ENCODE measurements around the gene TIRAP. TPM values are rescaled to one million over a fixed set of nuclear protein-coding genes. Genes with fewer than 3 reads are reported as not detected.
A peak's percentile ranks its signal among the peaks of the same experiment; 100 is the strongest.

Gene TIRAP
- total and polyA plus RNA-seq, 9 of the 15 experiments (the other 6 are each of a cell fraction or from before 2014, with no cell fraction given), result 0.60 to 8.7 (median 3.7) TPM

DNA sequence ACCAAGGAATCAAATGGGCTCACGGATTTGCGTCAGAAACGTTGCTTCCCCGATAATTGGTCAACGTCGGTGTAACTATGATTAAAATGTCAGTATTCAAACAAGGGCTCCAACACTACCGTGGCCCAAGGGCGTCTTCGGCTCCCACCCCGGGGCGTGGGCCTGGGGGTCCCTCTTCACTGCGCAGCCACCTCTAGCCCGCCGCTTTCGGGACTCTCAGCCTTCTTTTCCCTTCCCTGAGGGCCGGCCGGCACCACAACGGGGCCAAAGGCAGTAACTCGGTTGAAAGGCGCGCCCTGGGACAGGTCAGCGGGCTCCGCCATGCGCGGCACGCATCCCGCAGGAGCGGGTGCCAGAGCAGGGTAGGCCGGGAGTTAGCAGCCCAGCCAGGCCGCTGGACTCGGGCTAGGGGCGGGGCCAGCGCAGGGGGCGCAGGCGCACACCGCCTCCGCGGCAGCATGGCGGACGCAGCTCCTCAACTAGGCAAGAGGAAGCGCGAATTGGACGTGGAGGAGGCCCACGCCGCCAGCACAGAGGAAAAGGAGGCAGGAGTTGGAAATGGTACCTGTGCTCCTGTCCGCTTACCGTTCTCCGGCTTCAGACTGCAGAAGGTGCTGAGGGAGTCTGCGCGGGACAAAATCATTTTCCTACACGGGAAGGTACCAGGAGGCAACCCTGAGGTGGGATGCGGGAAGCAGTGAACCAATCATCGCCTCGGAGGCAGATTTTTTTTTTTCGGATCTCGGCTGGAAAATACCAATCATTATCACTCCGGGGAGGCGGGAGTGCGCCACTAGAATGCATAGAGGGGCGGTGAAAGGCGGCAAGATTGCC, 20.9 kb downstream of the TIRAP start, which contains the start of gene DCPS (continued):
- TF ChIP-seq ZBTB1 (CRISPR knock-in tag; IDR thresholded peaks at IDR 0.05; ENCODE audit: borderline replicate concordance, low read depth), result peak; percentile 52; the same call in 1 of the 2 replicates
- TF ChIP-seq, protein P1, sequence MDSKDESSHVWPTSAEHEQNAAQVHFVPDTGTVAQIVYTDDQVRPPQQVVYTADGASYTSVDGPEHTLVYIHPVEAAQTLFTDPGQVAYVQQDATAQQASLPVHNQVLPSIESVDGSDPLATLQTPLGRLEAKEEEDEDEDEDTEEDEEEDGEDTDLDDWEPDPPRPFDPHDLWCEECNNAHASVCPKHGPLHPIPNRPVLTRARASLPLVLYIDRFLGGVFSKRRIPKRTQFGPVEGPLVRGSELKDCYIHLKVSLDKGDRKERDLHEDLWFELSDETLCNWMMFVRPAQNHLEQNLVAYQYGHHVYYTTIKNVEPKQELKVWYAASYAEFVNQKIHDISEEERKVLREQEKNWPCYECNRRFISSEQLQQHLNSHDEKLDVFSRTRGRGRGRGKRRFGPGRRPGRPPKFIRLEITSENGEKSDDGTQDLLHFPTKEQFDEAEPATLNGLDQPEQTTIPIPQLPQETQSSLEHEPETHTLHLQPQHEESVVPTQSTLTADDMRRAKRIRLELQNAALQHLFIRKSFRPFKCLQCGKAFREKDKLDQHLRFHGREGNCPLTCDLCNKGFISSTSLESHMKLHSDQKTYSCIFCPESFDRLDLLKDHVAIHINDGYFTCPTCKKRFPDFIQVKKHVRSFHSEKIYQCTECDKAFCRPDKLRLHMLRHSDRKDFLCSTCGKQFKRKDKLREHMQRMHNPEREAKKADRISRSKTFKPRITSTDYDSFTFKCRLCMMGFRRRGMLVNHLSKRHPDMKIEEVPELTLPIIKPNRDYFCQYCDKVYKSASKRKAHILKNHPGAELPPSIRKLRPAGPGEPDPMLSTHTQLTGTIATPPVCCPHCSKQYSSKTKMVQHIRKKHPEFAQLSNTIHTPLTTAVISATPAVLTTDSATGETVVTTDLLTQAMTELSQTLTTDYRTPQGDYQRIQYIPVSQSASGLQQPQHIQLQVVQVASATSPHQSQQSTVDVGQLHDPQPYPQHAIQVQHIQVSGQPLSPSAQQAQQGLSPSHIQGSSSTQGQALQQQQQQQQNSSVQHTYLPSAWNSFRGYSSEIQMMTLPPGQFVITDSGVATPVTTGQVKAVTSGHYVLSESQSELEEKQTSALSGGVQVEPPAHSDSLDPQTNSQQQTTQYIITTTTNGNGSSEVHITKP (IDR thresholded peaks at IDR 0.05; ENCODE audit: partially characterized antibody), result peak; percentile 97
- peak; percentile 55; the same call in 1 of the 2 replicates for TF ChIP-seq POLR2AphosphoS2 (IDR thresholded peaks at IDR 0.05; ENCODE audit: low read length)
- peak; percentile 61 for TF ChIP-seq VEZF1 (CRISPR knock-in tag; IDR thresholded peaks at IDR 0.05)
- TF ChIP-seq, protein P2, sequence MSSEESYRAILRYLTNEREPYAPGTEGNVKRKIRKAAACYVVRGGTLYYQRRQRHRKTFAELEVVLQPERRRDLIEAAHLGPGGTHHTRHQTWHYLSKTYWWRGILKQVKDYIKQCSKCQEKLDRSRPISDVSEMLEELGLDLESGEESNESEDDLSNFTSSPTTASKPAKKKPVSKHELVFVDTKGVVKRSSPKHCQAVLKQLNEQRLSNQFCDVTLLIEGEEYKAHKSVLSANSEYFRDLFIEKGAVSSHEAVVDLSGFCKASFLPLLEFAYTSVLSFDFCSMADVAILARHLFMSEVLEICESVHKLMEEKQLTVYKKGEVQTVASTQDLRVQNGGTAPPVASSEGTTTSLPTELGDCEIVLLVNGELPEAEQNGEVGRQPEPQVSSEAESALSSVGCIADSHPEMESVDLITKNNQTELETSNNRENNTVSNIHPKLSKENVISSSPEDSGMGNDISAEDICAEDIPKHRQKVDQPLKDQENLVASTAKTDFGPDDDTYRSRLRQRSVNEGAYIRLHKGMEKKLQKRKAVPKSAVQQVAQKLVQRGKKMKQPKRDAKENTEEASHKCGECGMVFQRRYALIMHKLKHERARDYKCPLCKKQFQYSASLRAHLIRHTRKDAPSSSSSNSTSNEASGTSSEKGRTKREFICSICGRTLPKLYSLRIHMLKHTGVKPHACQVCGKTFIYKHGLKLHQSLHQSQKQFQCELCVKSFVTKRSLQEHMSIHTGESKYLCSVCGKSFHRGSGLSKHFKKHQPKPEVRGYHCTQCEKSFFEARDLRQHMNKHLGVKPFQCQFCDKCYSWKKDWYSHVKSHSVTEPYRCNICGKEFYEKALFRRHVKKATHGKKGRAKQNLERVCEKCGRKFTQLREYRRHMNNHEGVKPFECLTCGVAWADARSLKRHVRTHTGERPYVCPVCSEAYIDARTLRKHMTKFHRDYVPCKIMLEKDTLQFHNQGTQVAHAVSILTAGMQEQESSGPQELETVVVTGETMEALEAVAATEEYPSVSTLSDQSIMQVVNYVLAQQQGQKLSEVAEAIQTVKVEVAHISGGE (CRISPR knock-in tag; IDR thresholded peaks at IDR 0.05), result peak in 1 of 3 experiments; percentile 63; a peak in 1 of 6 replicates
- no peak for TF ChIP-seq ZNF398 (CRISPR knock-in tag; IDR thresholded peaks at IDR 0.05)
- TF ChIP-seq, protein P3, sequence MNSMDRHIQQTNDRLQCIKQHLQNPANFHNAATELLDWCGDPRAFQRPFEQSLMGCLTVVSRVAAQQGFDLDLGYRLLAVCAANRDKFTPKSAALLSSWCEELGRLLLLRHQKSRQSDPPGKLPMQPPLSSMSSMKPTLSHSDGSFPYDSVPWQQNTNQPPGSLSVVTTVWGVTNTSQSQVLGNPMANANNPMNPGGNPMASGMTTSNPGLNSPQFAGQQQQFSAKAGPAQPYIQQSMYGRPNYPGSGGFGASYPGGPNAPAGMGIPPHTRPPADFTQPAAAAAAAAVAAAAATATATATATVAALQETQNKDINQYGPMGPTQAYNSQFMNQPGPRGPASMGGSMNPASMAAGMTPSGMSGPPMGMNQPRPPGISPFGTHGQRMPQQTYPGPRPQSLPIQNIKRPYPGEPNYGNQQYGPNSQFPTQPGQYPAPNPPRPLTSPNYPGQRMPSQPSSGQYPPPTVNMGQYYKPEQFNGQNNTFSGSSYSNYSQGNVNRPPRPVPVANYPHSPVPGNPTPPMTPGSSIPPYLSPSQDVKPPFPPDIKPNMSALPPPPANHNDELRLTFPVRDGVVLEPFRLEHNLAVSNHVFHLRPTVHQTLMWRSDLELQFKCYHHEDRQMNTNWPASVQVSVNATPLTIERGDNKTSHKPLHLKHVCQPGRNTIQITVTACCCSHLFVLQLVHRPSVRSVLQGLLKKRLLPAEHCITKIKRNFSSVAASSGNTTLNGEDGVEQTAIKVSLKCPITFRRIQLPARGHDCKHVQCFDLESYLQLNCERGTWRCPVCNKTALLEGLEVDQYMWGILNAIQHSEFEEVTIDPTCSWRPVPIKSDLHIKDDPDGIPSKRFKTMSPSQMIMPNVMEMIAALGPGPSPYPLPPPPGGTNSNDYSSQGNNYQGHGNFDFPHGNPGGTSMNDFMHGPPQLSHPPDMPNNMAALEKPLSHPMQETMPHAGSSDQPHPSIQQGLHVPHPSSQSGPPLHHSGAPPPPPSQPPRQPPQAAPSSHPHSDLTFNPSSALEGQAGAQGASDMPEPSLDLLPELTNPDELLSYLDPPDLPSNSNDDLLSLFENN (IDR thresholded peaks at IDR 0.05; ENCODE audit: low read depth in 2 of 2, low read length in 2 of 2), result 0 out of 4 replicates have a peak, but pooled peaks of 1 of the 2 experiments have one; percentile 18

Measured in K562 (cell line).